Heart right ventricle (tissue), 16 donors: ENCODE data around the gene ZNF106. TPM values are rescaled to one million over a fixed set of nuclear protein-coding genes. Genes with fewer than 3 reads are reported as not detected.
A peak's percentile ranks its signal among the peaks of the same experiment; 100 is the strongest.

Experiments
- ATAC-seq, 8 donors: fragments of 200-7000 bp; cut with Tn5 transposase; one replicate each; pipeline ENCODE4 v1.9.1; 2020; ENCODE audit warnings: mild to moderate bottlenecking in 8 of 8, moderate library complexity in 8 of 8, moderate number of reproducible peaks in 1 of 8
- DNase-seq, 2 donors: peaks; one replicate each; pipeline ENCODE4 v3.0.0-alpha.2; 2020
- H3K27ac ChIP-seq, 10 donors: fragments of 200-600 bp; sonication (generic) in 2 of 10; one replicate each; pipeline versions ENCODE4 v1.5.0 to v1.8.0; 2020 to 2022; ENCODE audit warnings: mild to moderate bottlenecking in 3 of 10
- H3K27me3 ChIP-seq, 7 donors: fragments of 200-600 bp; one replicate each; pipeline ENCODE4 v1.8.0; 2021 to 2022; ENCODE audit warnings: mild to moderate bottlenecking in 2 of 7
- H3K36me3 ChIP-seq, 9 donors: fragments of 200-600 bp; sonication (generic) in 1 of 9; one replicate each; pipeline versions ENCODE4 v1.5.0 to v1.8.0; 2020 to 2022; ENCODE audit warnings: mild to moderate bottlenecking in 2 of 9
- H3K4me1 ChIP-seq, 9 donors: fragments of 200-600 bp; sonication (generic) in 1 of 9; one replicate each; pipeline versions ENCODE4 v1.5.0 to v1.8.0; 2020 to 2022; ENCODE audit warnings: mild to moderate bottlenecking in 4 of 9
- H3K4me3 ChIP-seq, 10 donors: fragments of 200-600 bp; sonication (generic) in 2 of 10; one replicate each; pipeline versions ENCODE4 v1.5.0 to v1.8.0; 2020 to 2022; ENCODE audit warnings: mild to moderate bottlenecking in 7 of 10, moderate library complexity in 2 of 10
- H3K9me3 ChIP-seq, 11 donors: fragments of 200-600 bp in 10 of 11; sonication (generic) in 2 of 11; one replicate each; pipeline versions ENCODE4 v1.5.0 to v1.8.0; 2013 to 2022; ENCODE audit warnings: mild to moderate bottlenecking in 2 of 11, control low read depth in 1 of 11, moderate library complexity in 1 of 11
- CTCF ChIP-seq, 9 donors: fragments of 200-600 bp; sonication (generic) in 2 of 9; IDR thresholded peaks; one replicate each; pipeline versions ENCODE4 v1.5.0 to v1.8.0; 2021 to 2022; ENCODE audit warnings: antibody characterized with exemption in 9 of 9, mild to moderate bottlenecking in 5 of 9, moderate library complexity in 1 of 9
- WGBS, 2 donors: extraction: QIAGEN DNeasy Blood & Tissue Kit; methylation state at CpG; one replicate each; pipeline ENCODE4 v1.1.7; 2013; ENCODE audit warnings: inconsistent platforms in 1 of 2; 5-methylcytosine and 5-hydroxymethylcytosine counted together
- intact Hi-C, 10 donors: fragments of 100-400 bp; cut with DNase I; formaldehyde crosslinking; loops; one replicate each; pipeline versions ENCODE4 v1.11.1 to v1.14.2; 2022
- polyA plus RNA-seq, 2 donors: library from polyadenylated mRNA; stranded (reverse); fragments of 200-250 nt; gene quantifications; one replicate each; pipeline ENCODE4 v1.2.3, GENCODE V29; 2013
- total RNA-seq, 10 donors: library from RNA; stranded (reverse); fragmentation: NEBNext Ultra II Directional in 3 of 10; extraction: Animal tissue kit (Norgen Biotek cat#: 25700) in 3 of 10; gene quantifications; one replicate each; pipeline versions ENCODE4 v1.2.1 to v1.2.4, GENCODE V29; 2021 to 2023
- donor health status: Arrhythmogenic right ventricular cardiomyopathy.
- donor health status: ischemic (EF 13 %, LVEDD 7.1; RV severe dilation, severe dysfunction).
- donor health status: healthy with polysubstance abuse.
- donor health status: DM: no; HTN: yes; CAD: no.
- donor health status: DM: no; HTN: no; CAD: no.
- donor health status: ischemic (EF 25% LVEDD 6.9; RV normal size, moderate dysfunction).
- donor health status: ischemic (EF 25% LVEDD 5.7; RV mildly dilated, moderate dysfunction).
- donor health status: healthy.
- donor health status: DM: yes; HTN: yes; CAD: no.
- donor health status: Ischemic cardiomyopathy.
- donor health status: ischemic (EF 35%, LVEDD 5.7; RV mildly dilated, moderate dysfunction).
- donor health status: nonischemic (EF 11% LVEDD 7.7; RV severe dilation, severe dysfunction).
- donor health status: DM: yes; HTN: yes; CAD: no.
- donor health status: PGD.
- donor health status: ischemic (EF 29% LVEDD 5.4; RV normal size, mild dysfunction).
- donor health status: nonischemic (EF 23%, LVEDD 6.1; RV moderate dilation, normal function).

The ZNF106 gene
- total and polyA plus RNA-seq, 12 donors, result 52.6 to 945 (median 720) TPM

GRCh38 chr15:42447599-42447998 lies 43.3 kb downstream of the ZNF106 start:
- no peak for TF ChIP-seq CTCF (IDR thresholded peaks at IDR 0.05)
- ATAC-seq (peak in 4 of 8 donors; percentile 32 to 76 (median 61)), DNase-seq (no peak)
- H3K4me3 ChIP-seq, result peak overlapping the region in 4 of 10 donors; percentile 26 to 34 (median 30)
- no peaks in the 10 kb centered on the region for H3K27me3 ChIP-seq
- intact Hi-C loops, result no loop called here
- 45 to 74% methylated on average over 2 of the region's 2 CpGs for WGBS, 2 donors
- peak overlapping the region in 5 of 10 donors; percentile 25 to 56 (median 46) for H3K27ac ChIP-seq
- H3K4me1 ChIP-seq, result peaks cover 0 to 43% (median 10%) of the 10 kb centered on the region in 9 donors
- peaks cover 0 to 98% (median 75%) of the 10 kb centered on the region in 9 donors for H3K36me3 ChIP-seq
- H3K9me3 ChIP-seq, result no peaks in the 10 kb centered on the region

GRCh38 chr15:42445551-42445950 lies 45.4 kb downstream of the ZNF106 start:
- no peak for TF ChIP-seq CTCF (IDR thresholded peaks at IDR 0.05)
- Histone ChIP-seq H3K36me3 (peaks cover 0 to 100% (median 72%) of the 10 kb centered on the region in 9 donors), H3K27ac (no peak overlapping the region), H3K27me3 (no peaks in the 10 kb centered on the region), H3K9me3 (no peaks in the 10 kb centered on the region), H3K4me1 (peaks cover 0 to 36% (median 9%) of the 10 kb centered on the region in 9 donors), H3K4me3 (no peak overlapping the region)
- no peak for DNase-seq
- no peak for ATAC-seq
- intact Hi-C loops, result no loop called here

GRCh38 chr15:42444415-42445063 lies 46.4 kb downstream of the ZNF106 start:
- 73 to 85% methylated on average over 5 of the region's 5 CpGs for WGBS, 2 donors
- no peak for ATAC-seq
- Histone ChIP-seq H3K27me3 (no peaks in the 10 kb centered on the region), H3K4me1 (peaks cover 0 to 32% (median 4%) of the 10 kb centered on the region in 9 donors), H3K36me3 (peaks cover 0 to 100% (median 74%) of the 10 kb centered on the region in 9 donors), H3K9me3 (no peaks in the 10 kb centered on the region), H3K27ac (no peak overlapping the region), H3K4me3 (no peak overlapping the region)
- TF ChIP-seq CTCF (IDR thresholded peaks at IDR 0.05), result no peak
- intact Hi-C loops, result no loop called here
- DNase-seq, result no peak

GRCh38 chr15:42427429-42428223 lies 63.3 kb downstream of the ZNF106 start:
- Histone ChIP-seq H3K4me1 (peaks cover 0 to 13% (median 3%) of the 10 kb centered on the region in 9 donors), H3K4me3 (no peak overlapping the region), H3K36me3 (peaks cover 0 to 100% (median 93%) of the 10 kb centered on the region in 9 donors), H3K27me3 (no peaks in the 10 kb centered on the region), H3K9me3 (no peaks in the 10 kb centered on the region), H3K27ac (peak overlapping the region in 6 of 10 donors; percentile 33 to 64 (median 55))
- ATAC-seq (peak in 6 of 8 donors; percentile 37 to 83 (median 55)), DNase-seq (no peak)
- intact Hi-C loops, result no loop called here
- TF ChIP-seq CTCF (IDR thresholded peaks at IDR 0.05), result no peak
- 82% methylated on average over 7 of the region's 7 CpGs for WGBS, 2 donors
